ENCODE data around the gene NPVF. TPM values are rescaled to one million over a fixed set of nuclear protein-coding genes. Genes with fewer than 3 reads are reported as not detected.

NPVF gene
- total RNA-seq, 2 donors from 2014 or later, result not detected

DNA sequence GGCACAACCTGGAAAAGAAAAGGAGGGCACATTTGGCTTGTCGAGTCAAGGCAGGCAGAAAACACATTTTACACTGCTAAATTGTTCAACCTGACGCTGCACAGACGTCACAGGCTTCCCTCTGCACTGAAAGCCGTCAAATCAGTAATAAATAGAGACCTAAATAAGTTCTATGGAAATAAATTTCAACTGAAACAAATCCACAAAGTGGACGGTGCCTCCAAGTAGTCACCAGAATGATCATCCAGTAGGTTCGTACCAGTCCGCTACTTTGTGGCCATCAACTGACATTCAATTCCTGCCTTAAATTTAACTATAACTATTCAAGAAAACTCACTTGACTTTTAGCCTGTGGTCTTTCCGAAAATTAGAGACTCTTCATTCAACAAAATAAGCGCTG, 49.0 kb downstream of the NPVF start:
- intact Hi-C loops (cut with DNase I), result no loop called here
- H3K27me3 ChIP-seq, result no peaks in the 10 kb centered on the region
- no peak overlapping the region for H3K4me3 ChIP-seq
- DNase-seq (no peak), ATAC-seq (no peak)
- H3K4me1 ChIP-seq, result peaks cover 12% of the 10 kb centered on the region
- no peaks in the 10 kb centered on the region for H3K9me3 ChIP-seq
- peak overlapping the region in 1 of 4 donors; percentile 69 for H3K27ac ChIP-seq
- no peaks in the 10 kb centered on the region for H3K36me3 ChIP-seq (replicated peaks in 1 of 2; ENCODE audit: insufficient read depth in 1 of 2, low read depth in 2 of 2)
- TF ChIP-seq POLR2A (IDR thresholded peaks at IDR 0.05), result no peak
- TF ChIP-seq, protein P1, sequence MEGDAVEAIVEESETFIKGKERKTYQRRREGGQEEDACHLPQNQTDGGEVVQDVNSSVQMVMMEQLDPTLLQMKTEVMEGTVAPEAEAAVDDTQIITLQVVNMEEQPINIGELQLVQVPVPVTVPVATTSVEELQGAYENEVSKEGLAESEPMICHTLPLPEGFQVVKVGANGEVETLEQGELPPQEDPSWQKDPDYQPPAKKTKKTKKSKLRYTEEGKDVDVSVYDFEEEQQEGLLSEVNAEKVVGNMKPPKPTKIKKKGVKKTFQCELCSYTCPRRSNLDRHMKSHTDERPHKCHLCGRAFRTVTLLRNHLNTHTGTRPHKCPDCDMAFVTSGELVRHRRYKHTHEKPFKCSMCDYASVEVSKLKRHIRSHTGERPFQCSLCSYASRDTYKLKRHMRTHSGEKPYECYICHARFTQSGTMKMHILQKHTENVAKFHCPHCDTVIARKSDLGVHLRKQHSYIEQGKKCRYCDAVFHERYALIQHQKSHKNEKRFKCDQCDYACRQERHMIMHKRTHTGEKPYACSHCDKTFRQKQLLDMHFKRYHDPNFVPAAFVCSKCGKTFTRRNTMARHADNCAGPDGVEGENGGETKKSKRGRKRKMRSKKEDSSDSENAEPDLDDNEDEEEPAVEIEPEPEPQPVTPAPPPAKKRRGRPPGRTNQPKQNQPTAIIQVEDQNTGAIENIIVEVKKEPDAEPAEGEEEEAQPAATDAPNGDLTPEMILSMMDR (IDR thresholded peaks at IDR 0.05), result no peak
- 69 to 73% methylated on average over 9 of the region's 9 CpGs for WGBS, 2 donors

Small RNA genes lying within 50 kb of the gene (small RNA-seq; reads per million reads assigned to genes)
- not detected for gene RF00012

Other genes with a start within 250 kb of the NPVF start
- 1 to 10 TPM; 3.1 to 8.2 TPM for gene OSBPL3, start 248.3 kb downstream of the NPVF start, total RNA-seq
- gene CYCS, start 103.2 kb downstream of the NPVF start, total RNA-seq, result 10 to 100 TPM in 1 of 2 donors, 1 to 10 TPM in 1; 5.9 to 11.7 TPM